HG03460 (cell line): Measurements from ENCODE around the gene ZFP1.
"Not testable (repeated sequence)": the region's sequence is repeated elsewhere in the genome, so short reads cannot be mapped to it uniquely, and the experiment has no call there.

ENCODE experiments used
- ATAC-seq: cut with Tn5 transposase; IDR thresholded peaks from one replicate; pipeline ENCODE4 v1.9.1; 2021; ENCODE audit not compliant: unreplicated experiment

Gene ZFP1

DNA sequence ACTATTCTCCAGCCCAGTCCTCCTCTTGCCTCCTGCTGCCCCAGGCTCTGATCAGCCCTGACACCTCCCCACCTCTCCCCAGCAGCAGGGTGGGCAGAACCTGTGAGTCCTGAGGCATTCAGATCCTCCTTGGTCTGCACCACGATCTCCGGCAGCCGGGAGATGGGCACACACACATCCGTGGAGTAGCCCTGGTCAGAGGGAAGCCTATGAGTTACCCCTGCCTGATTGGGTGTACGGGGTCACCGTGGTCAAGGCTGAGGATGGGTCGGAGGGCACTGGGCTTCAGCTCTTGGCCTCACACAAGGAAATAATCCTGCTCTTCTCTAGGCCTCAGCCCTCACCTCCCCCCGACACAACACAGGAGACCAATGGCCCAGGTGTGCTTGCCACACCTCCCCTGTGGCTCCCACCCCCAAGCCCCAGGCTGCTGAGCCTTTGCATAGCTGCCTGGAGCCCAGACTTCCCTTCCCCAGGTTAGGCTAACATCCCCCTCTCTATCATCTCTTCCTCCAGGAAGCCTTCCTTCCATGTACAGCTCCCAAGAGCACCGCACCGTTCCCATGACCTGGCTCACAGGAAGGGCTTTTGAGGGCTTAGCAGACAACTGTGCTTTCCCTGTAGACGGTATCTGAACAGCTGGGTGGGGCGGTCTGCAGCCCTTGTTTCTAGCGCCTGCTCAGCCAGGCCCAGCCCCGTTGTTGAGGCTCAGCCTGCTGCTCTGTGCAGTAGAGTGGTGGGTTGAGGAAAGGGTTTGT lies 35.4 kb upstream of the ZFP1 start:
- ATAC-seq, result no peak

DNA sequence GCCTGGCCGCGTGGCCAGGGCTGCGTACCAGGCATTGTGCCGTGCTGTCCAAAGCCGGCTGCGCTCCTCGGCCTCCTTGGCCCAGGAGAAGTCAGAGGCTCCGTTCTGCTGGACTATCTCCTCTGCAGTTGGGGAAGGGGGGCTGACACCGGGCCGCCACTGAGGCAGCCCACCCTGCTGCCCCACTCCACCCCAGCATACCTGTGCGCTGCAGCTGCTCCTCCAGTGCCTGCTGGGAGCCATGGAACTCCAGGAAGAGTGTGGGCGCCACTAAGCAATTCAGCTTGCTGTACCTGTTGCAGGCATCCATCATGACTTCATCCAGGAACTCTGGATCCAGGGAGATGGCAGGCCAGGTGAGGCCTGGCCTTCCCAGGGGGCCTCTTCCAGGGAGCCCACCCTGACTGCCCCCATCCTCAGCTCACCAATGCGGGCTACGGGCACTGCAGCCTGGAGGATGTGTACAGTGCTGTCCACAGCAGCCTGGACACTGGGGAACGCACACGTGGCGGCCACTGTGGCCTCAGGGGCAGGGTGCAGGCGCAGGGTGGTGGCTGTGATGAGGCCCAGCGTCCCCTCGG lies 34.7 kb upstream of the ZFP1 start:
- no peak for ATAC-seq

- ATAC-seq, result no peak
These were observed 34.0 kb upstream of the ZFP1 start for GRCh38 chr16:75114179-75114945.

- no peak for ATAC-seq
These were observed 33.1 kb upstream of the ZFP1 start for GRCh38 chr16:75114946-75115825.

DNA sequence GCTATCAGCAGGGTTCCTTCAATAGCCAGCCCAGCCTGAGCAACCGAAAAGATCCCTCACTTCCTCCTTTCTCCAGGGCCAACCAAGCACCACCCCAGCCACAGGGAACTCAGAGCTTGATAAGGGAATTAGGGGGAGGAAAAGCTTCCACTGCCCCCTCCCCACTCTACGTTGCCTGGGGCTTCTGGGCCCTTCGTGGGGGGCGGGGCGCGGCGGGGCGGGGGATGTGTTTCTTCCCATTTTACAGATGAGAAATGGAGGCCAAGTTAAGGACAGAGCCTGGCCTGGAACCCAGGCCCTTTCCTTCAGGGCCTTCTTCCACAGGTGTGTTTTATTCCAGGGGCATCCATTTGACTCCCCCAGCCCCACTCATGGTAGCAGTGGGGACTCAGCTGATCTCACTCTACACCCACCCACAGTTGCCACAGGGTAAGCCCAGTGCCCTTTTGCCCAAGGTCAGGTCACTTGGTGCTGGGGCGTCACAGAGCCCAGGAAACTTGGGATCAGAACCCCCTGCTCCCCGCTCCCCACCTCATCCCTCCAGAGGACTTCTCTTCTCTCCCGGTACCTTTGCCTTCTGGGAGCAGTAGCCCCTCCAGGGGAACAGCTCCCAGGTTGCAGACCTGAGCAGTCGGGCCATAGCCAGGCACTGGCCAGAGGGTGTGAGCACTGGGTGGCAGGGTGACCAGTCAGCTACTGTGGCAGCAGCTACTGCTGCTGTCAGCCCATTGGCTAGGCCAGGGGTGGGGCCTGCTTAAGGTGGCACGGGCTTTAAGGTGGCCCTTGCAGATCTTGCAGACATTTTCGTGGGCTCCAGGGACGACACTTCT lies 32.0 kb upstream of the ZFP1 start, which contains the start of gene LDHD:
Gene LDHD (minus strand): TSS at position 700 of the 830 bp plus-strand sequence. CDS start 60 bp downstream, at position 640.
- ATAC-seq, result no peak

DNA sequence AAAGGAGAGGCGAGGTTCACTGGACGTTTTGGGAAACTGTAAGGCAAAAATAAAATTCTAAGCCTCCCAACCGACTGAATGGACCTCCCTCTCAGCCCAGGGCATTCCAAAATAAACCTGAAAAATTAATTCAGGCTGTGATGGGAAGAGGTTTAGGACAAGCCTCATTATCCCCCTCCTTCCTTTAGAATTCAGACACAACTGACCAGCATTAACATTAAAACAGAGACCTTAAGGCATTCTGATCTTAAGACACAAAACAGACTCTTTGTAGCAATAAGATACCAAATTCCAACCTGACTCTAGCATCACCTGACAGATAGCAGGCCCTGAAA lies 31.4 kb upstream of the ZFP1 start:
- no peak for ATAC-seq

GRCh38 chr16:75118943-75119539 lies 29.3 kb upstream of the ZFP1 start:
- ATAC-seq, result no peak

DNA sequence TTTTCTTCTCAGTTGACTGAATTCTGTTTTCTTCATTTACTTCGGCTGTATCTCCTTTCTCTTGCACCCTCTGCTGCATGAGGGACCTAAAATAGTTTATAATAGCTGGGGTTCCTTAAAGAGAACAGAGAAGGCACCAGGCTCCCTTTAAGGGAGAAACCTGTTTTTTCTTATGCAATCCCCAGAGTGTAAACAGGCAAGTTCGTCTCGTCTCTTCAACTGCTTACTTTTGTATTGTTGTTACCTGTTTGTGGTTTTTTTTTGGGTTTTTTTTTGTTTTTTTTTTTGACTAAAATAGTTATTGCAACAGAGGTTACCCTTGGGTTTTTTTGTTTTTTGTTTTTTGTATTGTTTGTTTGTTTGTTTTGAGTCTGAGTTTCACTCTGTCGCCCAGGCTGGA lies 28.1 kb upstream of the ZFP1 start:
- no peak for ATAC-seq

- no peak for ATAC-seq
These were observed 26.3 kb upstream of the ZFP1 start for GRCh38 chr16:75121949-75122568.

DNA sequence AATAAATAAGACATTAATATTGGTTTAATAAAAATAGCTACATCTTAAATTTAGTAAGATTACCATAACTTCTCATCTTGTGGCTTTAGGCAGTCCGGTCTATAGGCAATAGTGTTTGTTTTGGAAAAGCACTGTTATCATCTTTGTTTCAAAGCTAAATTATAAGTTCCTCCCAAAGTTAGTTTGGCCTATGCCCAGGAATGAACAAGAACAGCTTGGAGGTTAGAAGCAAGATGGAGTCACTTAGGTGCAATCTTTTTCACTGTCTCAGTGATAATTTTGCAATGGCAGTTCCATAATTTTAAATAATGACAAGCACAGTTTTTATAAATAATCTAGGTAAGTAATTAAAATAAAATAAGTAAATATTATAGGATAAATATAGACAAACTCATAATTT lies 25.7 kb upstream of the ZFP1 start:
- no peak for ATAC-seq

DNA sequence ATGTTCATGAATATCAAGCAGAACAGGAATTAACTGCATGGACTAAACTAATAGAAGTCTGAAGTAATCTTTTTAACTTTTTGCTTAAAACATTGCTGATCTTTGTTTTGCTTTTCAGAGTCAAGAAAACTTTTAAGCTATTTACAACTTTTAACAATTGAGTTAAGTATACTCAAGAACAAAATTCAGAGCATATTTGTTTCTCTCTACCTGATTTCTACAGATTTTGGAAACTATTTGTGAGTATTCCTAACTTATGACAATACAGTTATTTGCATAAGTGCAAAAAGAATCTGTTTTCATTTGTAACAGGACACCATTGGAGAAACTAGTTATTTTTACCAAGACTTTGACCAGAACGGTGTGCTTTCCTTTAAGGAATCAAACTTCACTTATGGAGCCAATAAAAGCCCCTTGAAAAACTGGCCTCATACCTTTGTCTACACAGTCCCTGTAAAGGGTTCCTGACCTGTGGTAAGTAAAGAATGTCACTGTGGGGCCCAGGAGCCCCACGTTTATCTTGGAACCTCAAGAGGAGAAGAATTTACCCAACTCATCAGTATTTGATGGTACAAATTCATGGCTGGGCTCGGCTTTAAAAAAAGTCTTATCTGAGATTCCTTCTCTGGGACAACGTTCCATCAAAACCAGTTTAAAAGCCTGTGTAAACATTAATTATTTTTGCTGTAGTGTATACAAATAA lies 20.5 kb upstream of the ZFP1 start:
- ATAC-seq, result no peak

DNA sequence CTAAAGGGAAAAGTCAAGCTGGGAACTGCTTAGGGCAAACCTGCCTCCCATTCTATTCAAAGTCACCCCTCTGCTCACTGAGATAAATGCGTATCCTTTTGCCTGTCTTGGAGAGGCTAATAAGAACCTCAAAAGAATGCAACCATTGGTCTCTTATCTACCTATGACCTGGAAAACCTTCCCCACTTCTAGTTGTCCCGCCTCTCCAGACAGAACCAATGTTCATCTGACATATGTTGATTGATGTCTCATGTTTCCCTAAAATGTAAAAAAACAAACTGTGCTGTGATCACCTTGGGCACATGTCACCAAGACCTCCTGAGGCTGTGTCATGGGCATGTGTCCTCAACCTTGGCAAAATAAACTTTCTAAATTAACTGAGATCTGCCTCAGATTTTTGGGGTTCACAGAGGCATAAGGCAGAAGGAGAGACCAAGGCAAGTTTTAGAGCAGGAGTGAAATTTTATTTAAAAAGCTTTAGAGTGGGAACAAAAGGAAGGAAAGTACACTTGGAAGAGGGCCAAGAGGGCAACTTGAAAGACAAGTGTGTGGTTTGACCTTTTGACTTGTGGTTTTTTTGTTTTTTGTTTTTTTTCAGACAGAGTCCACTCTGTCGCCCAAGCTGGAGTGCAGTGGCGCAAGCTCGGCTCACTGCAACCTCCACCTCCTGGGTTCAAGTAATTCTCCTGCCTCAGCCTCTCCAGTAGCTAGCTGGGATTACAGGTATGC lies 18.7 kb upstream of the ZFP1 start:
- not testable (repeated sequence) for ATAC-seq

DNA sequence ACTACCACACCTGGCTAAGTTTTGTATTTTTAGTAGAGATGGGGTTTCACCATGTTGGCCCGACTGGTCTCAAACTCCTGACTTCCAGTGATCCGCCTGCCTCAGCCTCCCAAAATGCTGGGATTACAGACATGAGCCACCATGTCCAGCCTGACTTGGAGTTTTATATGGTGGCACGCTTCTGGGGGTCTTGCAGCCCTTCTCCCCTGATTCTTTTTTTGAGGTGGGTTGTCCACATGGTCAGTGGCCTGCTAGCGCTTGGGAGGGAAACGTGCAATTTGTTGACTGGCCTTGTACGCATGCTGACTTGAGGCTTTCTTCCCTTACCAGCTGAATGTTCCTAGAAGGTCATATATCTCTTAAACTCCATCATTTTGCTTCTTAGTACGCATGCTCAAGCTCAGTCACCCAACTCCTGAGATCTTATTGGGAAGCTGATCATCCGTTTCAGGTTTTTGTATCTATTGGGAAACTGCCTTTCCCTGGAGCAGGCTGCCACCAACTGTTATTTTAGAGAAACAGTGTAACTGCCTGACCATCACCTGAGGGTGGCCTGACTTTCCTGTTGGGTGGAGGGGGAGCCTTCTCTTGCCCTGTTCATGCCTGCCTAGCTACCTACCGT lies 18.1 kb upstream of the ZFP1 start:
- no peak for ATAC-seq

DNA sequence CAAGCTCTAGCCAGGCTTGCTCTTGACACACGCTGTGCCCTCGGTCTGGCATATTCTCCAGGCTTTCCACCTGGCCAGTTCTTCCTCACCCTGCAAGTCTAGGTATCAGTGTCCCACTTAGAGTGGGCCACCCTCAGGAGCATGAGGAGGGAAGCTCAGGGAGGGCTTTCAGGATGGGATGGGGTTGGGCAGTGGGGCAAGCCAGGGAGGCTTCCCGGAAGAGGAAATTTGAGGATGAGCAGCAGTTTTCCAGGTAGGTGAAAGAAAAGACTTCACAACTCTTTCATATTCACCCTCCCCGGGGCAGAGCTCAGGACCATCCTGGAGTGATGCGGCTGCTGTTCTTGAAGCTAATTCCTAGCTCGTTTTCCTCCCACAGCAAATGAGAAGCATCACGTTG lies 17.2 kb upstream of the ZFP1 start:
- ATAC-seq, result no peak

DNA sequence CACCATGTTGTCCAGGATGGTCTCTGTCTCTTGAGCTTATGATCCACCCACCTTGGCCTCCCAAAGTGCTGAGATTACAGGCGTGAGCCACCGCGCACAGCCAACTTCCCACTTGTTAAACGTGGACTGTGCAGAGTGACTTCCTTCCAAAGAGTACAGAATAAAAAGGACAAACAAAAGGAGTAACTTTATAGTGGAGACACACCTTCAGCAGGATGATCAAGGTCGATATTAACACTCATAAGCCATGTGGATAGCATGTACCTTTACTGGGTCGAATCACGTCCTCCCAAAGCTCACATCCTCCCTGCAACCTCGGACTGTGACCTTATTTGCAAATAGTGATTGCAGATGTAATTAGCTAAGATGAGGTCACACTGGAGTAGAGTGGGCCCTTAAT lies 10.1 kb upstream of the ZFP1 start:
- ATAC-seq, result no peak

DNA sequence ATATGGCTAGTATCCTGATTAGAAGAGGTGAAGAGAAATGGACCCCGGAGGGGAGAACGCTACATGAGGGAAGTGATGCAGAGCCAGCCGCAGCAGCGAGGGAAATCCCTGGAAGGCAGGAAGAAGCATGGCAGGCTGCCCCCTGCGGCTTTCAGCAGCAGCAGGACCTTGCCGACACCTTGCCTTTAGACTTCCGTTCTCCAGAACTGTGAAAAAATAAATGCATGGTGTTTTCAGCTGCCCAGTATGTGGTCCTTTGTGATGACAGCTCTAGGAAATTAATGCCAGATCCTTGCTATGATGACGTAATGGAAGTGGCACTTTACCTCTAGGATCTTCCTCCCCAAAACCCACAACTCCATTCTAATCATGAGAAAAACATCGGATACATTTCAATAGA lies 9.7 kb upstream of the ZFP1 start:
- no peak for ATAC-seq

DNA sequence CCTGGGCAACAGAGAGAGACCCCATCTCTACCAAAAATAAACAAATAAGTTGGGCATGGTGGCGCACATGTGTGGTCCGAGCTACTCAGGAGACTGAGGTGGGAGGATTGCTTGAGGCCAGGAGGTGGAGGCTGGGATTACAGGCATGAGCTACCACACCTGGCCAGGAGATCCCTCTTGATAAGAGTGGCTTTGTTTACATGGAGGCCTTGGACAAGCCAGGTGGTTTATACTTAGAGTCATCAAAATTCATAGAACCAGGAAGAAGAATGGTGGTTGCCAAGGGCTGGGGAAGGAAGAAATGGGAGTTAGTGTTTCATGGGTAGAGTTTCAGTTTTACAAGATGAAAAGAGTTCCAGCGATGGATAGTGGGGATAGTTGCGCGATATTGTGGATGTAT lies 8.8 kb upstream of the ZFP1 start:
- ATAC-seq, result no peak

DNA sequence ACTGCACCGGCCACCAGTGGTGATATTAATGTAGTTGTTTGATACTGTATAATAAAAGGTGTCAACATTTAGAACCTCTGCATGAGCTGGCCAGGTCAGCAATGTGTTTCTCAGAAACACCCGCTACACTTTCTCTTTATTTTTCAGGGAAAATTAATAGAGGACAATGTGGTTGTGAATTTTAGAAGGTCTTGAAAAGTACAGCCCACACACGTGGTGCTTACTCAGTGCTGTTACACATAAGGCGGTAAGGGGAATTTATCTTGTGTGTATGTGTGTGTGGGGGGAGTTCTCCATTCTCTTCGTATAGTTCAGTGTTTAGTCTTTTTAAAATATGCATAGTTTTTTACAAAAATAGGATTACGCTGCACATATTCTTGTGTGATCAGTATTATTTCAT lies 4.4 kb upstream of the ZFP1 start:
- ATAC-seq, result no peak
